Measurements from ENCODE around the gene MAMLD1.

MAMLD1 gene

GRCh38 chrX:150542846-150543229 lies 179.7 kb downstream of the MAMLD1 start:
- DNase-seq = no peak

GRCh38 chrX:150543230-150544155 lies 180.4 kb downstream of the MAMLD1 start:
- DNase-seq = no peak

GRCh38 chrX:150544222-150544787 lies 181.2 kb downstream of the MAMLD1 start:
- peak; percentile 9 for DNase-seq

GRCh38 chrX:150544835-150545770 lies 182.0 kb downstream of the MAMLD1 start:
- no peak for DNase-seq

- DNase-seq = peak; percentile 21
Measured at GRCh38 chrX:150546711-150547153, 183.6 kb downstream of the MAMLD1 start.

DNA sequence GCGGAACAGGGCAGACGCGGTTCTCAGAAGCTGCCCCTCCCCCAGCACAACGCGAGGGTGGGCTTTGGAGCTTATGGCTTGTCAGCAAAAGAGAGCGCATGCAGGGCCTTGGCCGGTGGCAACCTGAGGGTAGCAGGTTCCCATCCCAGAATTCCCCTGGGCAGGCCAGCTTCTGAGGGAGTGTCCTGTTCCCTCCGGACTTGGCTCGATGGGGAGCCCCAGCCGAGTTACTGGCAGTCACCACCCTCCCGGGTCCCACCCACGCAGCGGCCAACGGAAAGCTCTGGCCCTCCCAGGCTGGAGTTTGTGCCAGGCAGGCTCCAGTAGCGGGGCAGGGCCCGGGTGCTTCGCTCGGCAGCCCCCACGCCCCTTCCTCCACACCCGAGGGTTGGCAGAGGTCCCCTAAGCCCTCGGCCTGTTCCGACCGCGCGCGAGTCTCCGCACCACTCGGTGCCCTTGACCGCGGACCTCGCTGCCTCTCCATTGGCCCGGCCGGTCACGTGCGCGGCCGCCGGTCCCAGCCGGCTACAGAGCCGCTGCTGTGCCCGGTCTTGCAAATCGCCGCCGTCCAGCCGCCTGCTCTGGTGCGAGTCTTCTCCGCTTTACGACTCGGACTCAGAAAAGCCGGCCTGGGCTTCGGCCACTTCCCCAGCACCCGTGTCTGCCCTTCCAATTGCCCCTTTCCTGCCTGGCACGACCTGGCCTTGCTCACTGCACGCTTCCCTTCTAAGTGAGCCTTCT lies 184.4 kb downstream of the MAMLD1 start:
- peak; percentile 7 for DNase-seq

GRCh38 chrX:150548251-150548650 lies 185.1 kb downstream of the MAMLD1 start:
- DNase-seq = no peak

GRCh38 chrX:150548684-150549083 lies 185.6 kb downstream of the MAMLD1 start:
- no peak for DNase-seq

DNA sequence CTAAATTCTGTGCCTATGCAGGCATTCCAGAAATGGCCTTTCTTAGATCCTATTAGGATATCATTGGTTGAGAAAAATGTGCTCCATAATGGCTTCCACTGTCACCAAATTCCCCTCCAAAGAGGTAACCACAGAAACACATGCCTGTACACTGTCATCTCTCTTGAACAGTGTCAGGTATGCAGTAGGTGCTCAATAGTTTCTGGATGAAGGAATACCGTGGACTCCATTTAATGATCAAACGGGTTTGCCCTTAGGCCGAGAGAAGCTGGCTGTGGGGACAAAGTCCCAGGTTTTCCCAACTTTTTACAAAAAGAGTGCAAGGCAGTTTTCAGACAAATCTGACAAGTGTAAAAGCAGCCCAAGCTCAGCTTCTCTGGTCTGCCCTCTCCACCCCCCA lies 188.8 kb downstream of the MAMLD1 start:
- no peak for DNase-seq

GRCh38 chrX:150558424-150558823 lies 195.3 kb downstream of the MAMLD1 start:
- DNase-seq = no peak
